DMS153 treated with DMSO at 0.1 percent for 48 hours (cell line): Measurements from ENCODE around the gene RHOJ.
A peak's percentile ranks its signal among the peaks of the same experiment; 100 is the strongest.
"Not testable (repeated sequence)": the region's sequence is repeated elsewhere in the genome, so short reads cannot be mapped to it uniquely, and the experiment has no call there.

Experiments
- DNase-seq: peaks from one replicate; lab custom pipeline; 2025; ENCODE audit not compliant: unreplicated experiment; lab: John Stamatoyannopoulos, UW

Gene RHOJ

DNA sequence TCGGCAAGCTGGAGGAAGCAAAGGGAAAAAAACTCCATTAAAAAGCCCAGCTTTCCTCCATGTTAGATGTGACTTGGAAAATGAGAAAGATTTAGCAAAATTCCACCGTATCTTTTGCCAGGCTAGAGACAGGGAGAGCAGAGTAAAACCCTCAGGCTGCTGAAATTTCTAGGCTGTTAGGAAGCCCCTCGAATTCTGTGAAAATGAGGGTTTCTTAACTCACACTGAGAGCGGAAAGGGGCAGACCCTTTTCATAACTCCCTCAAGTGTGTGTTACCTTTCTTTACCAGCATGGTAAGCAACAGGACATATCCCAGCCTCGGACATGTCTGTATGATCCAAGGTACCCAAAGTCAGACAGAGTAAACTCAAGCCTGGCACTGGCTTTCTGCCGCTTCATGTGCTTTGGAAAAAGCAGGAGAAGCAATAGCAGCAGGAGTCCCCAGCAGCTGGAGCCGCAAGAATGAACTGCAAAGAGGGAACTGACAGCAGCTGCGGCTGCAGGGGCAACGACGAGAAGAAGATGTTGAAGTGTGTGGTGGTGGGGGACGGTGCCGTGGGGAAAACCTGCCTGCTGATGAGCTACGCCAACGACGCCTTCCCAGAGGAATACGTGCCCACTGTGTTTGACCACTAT, at the start of gene RHOJ:
RHOJ (plus strand) TSS at position 37 of the 637 bp plus-strand sequence; CDS start at position 464, 427 bp downstream.
- DNase-seq = no peak

DNA sequence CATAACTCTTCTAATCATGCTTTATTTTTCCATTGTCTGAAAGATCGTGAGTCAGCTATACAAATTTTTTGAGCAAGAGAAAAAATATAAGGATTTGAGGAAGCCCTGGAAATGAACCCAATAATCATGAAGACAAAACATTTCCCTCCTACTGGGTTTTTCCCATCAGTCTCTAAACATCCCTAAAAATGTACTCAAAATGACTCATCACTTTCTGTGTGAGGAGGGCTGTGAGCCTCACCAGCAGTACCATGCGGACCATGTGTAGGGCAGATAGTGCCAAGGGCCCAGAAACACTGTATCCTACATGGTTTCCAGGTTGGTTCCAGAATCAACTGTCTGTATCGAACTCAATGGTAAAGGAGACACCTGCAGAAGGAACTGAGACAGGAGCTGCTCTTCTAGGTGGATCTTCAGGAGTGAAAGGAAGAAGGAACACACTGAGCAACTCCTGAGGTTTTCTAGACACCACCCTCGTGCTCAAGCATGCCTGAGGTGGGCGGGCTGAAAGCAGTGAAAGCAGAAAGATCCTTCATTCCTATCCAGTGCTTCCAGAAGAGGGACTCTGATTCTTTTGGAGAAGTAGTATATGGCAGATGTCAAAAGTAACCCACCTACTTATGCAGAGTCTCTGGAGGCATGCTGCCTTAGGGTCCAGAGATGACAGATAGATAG, 48.6 kb upstream of the RHOJ start:
- DNase-seq = no peak

DNA sequence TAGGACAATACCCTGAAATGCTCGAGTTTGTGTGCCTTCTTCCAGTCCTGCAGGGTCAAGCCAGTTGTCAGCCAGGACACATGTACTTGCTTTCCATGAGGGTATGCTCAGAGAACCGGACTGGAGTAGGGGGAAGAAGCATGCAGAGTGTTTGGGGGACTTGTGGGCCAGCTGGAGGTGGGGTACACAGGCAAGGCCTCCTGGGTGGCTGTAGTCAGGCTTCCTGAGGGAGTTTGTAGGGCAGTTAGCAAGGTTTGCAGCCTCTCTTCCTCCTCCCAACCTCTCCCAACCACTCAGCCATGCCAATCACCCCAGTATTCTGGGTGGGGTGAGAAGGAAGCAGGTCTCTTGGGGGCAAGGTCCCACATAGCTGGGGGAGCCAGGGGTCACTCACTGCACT, 47.0 kb upstream of the RHOJ start:
- no peak for DNase-seq

DNA sequence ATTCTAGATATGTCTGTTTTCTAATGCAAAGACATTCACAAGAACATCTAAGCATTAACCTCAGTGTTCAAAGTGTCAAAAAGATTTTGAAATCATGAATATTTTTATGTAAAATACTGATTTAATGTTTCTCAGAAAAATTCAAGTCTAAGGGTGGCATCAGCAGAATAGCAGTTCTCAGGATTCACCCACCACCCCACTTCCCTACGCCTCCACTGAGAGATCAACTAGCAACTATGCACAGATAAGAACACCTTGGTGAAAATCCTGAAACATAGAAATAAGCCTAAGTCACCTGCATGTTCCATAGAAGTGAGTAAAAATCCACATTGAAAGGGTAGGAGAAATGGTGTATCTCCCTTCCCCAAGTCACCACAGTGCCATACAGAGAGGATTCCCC, 40.9 kb upstream of the RHOJ start:
- DNase-seq = no peak

DNA sequence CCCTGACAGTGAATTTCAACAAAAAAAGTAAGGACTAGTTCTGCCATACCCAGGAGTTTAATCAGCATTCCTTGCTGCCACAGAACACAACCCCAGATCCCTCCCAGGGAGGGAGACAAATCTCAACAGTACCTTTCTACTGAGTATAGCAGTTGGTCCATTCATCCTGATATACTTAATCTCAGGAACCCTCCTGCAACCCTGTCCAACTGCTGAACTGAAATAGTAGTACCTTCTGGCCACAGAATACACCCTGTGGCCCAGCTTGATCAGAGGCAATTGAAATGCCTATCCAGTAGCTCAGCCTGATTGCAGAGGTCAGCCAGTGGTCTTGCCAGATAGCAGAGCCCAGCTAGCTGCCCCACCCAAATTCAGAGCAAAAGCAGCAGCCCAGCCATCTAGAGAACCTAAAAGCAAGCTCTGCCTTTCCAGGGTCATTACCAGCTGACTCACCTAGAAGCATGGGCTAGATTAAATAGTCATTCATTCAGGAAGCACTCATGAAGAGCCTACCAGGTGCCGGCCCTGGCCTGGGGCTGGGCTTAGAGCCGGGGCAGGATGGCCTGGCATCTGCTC, 40.0 kb upstream of the RHOJ start:
- DNase-seq = no peak

DNA sequence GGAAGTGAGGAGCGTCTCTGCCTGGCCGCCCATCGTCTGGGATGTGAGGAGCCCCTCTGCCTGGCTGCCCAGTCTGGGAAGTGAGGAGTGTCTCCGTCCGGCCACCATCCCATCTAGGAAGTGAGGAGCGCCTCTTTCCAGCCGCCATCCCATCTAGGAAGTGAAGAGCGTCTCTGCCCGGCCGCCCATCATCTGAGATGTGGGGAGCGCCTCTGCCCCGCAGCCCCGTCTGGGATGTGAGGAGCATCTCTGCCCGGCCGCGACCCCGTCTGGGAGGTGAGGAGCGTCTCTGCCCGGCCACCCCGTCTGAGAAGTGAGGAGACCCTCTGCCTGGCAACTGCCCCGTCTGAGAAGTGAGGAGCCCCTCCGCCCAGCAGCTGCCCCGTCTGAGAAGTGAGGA, 39.0 kb upstream of the RHOJ start:
- DNase-seq = not testable (repeated sequence)

DNA sequence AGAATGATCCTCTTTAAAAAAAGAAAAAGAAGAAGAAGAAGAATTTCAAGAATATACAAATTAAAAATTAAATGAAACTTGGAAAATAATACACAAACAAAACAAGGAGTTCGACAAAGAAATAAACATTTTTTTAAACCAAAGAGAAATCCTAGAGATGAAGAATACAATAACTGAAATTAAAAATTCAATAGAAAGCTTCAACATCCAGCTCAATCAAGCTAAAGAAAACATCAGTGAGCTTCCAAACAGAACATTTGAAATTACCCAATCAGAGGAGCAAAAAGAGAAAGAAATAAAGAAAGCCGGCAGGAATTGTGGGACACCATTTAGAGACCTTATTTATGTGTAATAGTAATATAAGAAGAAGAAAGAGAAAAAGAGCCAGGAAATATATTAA, 37.2 kb upstream of the RHOJ start:
- no peak for DNase-seq

DNA sequence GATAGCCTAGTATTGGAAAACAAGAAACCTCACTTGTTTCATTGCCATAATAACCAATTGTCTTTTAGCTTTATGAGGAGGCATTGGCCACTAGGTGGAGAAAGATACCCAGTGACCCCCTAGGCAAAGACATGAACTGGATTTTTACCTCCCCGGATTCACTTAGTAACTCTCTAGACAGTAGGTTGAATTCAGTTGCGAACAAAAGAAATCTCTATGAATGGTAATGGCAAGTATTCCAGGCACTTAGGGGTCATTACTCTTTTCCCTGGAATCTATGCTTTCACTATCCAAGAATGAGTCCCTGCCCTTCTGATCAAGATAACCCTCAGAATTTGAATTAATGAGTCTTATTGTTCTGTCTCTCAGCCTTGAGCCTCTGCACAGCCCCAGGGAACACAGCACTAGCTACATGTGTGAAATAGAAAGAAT, 29.5 kb upstream of the RHOJ start:
- no peak for DNase-seq

DNA sequence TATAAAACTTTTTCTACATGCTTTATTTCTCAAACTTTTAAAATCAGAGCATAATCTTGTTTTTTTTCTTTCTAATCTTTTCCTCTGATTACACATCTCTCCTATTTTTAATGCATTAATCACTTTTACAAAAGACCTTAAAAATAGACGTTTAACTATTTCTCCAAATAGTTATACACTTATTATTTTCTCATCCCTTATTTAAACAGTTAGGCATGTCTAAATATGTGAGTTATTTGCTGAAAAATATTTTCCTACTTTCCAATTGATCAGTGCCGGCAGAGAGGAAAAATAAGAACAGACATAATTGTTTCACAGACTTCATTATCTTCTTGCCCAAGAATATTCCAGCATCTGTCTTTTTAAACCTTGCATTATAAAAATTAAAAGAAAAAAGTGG, 28.7 kb upstream of the RHOJ start:
- no peak for DNase-seq

DNA sequence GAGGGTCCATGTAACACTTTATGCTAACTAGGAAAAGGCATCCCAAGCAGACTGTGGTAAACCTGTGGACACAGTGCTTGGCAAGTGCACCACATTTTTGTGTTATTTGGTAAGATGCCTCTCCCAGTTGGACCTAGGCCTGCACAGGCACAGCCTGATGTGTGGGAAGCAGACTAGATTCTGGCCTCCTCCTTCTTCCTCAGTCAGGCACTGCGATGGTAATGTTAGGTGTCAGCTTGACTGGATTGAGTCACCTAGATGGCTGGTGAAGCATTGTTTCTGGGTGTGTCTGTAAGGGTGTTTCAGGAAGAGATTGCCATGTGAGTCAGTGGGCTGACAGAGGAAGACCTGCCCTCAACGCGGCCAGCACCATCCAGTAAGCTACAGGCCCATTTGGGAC, 25.3 kb upstream of the RHOJ start:
- no peak for DNase-seq

DNA sequence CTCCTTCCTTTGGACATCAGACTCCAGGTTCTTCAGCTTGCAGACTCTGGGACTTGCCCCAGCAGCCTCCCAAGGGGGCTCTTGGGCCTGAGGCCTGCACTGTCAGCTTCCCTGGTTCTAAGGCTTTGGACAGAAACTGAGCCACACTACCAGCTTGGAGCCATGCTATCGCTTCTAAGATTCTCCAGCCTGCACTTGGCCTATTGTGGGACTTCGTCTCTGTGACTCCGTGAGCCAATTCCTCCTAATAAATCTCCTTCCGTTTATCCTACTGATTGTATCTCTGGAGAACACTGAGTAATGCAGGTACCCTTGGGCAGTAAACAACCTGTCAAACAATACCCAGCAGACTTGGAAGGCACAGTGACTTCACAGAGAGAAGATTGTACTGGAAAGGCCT, 24.9 kb upstream of the RHOJ start:
- no peak for DNase-seq

DNA sequence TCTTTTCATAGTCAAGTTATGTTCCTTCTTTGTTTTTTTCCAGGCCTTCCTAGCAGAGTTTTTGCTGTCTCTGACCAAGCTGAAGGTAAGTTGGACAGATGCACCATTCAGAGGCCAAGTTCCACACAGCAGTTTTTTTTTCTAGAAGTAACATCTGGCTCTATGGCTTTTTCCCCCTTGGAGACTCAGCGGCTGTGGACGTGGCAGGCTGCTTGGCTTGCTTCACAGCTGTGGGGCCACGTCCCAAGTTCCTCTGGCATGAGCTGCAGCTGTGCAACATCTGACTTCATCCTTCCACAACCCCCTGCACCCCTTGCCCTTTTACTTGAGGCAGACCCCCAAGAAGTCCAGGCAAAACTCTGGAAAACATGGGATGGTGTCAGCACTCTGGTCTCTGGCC, 24.2 kb upstream of the RHOJ start:
- DNase-seq = no peak

DNA sequence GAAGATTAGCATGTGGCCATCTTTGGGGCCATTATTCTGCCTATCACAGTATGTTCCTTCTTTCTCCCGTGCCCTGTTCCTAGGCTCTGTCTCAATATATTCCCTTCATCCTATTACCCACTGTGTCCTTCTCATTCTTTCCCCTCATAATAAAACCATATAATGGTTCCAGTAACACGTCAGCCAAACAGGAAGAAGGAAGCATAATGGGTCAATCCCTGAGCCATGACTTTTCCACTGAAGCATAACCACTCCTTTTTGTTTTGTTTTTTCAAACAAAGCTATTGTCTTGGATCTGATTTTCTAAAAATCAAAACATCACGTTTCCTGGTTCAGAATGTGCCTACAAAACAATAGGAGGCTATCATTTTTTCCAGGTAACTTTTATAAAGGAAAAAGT, 21.3 kb upstream of the RHOJ start:
- DNase-seq = no peak

DNA sequence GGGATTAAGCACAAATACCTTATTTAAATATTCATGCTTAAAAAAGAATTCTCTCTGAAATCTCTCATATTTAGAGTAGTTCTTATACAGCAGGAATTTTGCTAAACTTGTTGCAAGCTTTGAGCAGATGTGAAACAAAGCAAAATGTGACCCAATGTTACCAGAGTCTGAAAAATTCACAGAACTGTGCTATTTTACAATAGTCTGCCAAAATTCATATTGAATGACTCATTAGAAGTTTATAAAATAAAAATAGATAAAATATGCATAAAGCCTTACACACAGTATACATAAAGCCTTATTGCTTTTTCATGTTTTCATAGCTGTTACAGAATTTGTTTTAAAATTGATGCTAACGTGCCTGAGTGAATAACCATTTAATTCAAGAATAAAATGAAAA, 17.8 kb upstream of the RHOJ start:
- DNase-seq = no peak

DNA sequence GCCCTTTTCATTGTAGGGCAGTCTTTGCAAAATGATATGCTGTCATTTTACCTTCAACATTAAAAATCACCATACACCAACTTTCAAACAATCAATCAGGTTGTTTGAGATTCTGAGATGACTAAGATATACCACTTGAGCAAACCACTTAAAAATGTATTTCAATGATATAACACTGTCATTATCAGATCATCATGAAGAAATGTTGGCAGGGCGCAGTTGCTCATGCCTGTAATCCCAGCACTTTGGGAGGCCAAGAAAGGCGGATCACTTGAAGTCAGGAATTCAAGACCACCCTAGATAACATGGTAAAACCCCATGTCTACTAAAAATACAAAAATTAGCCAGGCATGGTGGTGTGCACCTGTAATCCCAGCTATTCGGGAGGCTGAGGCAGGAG, 13.0 kb upstream of the RHOJ start:
- no peak for DNase-seq

DNA sequence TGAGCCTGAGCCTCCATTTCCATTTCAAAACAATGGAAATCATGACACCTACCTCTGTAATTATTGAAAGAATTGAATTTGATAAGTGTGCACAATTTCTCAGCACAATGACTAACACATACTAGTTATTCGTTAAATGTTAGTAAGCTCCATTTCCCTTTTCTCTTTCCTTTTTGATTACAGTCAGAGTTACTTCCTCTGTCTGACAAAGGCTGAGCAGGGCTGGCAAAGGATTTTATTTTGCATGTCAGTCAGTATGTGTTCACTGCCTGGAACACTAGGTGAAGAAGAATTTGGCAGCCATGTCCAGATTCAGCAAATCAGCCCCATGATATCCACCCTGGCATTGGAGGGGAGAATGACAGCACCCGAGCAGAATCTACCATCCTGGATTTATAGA, 12.2 kb upstream of the RHOJ start:
- no peak for DNase-seq

DNA sequence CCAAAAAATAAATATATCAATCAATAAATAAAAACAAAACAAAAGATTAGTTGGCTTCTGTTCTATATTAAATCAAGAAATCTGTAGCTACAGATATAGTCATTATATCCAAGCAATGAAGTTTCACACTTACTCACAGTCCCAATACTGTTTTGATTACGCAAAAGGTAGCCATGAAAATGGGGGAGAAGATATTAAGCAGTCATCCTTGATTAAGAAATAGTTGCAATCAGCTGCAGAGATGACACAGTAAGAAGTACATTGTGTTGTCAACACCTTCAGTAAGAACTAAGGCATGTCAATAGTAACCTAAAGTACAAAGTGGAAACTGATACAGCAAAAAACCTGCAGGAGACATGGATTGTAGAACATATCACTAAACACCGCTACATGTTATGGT, 11.0 kb upstream of the RHOJ start:
- DNase-seq = no peak

DNA sequence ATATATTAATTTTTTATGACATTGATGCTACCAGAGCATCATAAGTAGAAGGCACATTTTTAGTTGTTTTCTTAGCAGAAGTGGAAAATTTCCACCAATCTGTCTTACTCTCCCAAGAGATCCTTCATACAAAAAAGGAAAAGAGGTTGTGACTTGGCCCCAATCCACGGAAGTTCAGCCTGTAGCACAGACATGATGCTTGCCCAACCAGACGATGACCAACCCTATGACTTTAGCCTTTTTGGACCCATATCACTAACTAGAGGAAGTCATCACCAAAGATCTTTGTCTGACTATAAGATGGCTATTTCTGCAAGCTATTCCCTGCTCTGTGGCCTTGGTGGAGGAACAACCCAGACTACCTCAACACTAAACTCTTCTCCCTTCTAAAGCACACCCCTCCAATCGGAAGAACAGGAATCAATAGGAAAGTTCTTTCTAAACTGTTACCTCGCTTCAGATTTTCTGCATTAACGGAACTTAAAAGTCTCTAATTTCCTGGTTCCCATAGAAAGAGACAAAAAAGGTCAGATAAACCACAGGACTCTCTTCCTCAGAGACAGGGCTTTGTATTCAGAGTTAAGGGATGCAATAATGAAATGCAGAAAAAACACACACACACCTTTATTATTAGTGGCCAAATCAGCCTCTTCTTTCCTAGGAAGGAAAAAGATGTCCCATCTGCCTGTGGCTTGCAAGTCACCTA, 4.1 kb upstream of the RHOJ start:
- DNase-seq = no peak

DNA sequence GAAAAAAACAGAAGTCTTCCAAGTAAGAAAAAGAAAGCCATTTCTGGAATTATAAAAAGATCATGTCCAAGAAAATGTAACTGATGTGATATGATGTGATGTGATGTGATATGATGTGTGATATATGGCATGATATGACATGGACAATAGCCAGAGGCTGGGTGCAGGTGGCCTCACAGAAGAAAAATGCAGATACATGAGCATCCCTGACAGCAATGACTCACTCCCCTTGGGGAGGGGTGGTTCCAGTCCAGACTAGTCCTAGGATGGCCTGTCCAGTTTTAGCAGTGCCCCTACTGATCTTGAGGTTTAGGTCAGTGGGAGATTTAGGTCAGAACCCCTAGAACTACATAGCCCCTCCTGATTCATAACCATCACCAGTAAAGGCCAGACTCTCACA, 3.5 kb upstream of the RHOJ start:
- DNase-seq = no peak

DNA sequence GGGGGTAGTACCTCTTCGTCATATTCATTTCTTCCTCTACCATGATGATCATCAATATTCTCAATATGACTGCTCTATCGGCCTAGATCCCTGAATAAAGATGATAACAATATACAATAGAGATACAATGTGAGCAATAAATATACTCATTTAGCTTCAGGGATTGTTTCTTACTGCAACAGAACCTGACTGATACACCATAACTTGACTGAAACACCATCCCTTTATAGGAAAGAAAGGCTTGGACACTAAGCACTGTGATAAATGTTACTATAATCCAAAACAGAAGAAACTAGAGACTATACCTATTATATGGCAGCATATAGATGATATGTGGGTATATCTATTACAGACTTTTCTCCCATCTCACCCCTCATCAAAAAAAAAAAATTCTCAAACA, 1.2 kb upstream of the RHOJ start:
- no peak for DNase-seq

DNA sequence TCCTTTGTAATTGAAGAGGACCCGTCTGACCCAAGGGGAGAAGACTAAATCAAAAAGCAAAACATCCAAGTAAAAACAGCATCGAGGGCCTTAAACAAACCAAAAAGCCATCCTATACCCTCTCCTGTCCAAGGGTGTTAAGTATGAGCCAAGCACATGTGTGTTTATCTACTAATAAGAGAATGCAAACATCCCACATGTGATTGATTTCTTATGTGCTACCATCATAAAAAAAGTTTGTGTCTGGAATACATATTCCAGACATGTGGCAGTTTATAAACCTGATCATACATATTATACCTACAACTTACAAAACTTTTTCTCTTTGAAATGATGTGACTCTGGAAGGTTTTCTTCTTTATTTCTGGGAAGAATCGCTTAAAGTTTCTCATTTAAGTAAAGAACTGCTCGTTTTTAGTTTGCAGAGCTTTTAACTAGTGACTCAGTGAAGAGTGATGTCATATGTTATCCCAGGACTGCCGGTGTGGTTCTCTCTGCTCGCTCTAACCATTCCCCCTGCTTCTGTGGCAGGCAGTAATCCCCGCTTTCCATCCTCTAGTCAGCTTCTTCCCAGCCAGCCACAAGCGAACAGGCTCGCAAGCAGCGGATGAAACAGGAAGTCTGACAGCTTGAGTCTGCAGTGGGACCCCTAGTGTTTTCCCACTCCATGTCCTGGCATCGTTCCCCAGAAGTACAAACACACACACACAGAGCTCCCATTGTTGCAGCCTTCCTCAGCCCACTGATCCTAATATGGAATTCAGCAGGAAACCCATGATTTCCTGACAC, 431 bp upstream of the RHOJ start:
- peak; percentile 27 for DNase-seq
